ENCODE measurements around the gene CCL11. TPM values are rescaled to one million over a fixed set of nuclear protein-coding genes. Genes with fewer than 3 reads are reported as not detected.

The CCL11 gene
- total RNA-seq, 1 experiment from 2014 or later: not detected

DNA sequence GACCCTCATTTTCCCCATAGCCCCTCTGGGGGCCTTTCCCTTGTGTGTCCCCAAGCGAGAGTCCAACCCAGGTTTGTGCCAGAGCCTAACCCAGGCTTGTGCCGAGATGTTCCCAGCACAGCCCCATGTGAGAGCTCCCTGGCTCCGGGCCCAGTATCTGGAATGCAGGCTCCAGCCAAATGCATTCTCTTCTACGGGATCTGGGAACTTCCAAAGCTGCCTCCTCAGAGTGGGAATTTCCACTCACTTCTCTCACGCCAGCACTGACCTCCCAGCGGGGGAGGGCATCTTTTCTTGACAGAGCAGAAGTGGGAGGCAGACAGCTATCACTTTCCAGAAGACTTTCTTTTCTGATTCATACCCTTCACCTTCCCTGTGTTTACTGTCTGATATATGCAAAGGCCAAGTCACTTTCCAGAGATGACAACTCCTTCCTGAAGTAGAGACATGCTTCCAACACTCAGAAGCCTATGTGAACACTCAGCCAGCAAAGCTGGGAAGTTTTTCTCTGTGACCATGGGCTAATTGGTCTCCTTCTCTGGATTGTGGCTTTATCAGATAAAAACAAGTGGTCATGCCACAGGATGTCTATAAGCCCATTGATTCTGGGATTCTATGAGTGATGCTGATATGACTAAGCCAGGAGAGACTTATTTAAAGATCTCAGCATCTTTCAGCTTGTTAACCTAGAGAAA is 33.0 kb upstream of the CCL11 start:
- Mint-ChIP-seq H3K36me3 (no peaks in the 10 kb centered on the region), H3K4me1 (peaks cover 62% of the 10 kb centered on the region), H3K9me3 (no peaks in the 10 kb centered on the region), H3K27me3 (ENCODE audit: low read depth) (peaks cover 14% of the 10 kb centered on the region), H3K4me3 (no peak overlapping the region), H3K27ac (no peak overlapping the region)
- CTCF ChIA-PET: interaction anchor here (1.3 kb wide), 1 partner anchor 109 kb away, joined by 4 read pairs; no protein-coding TSS in a partner anchor
- POLR2A ChIA-PET: interaction anchor here (0.9 kb wide), 1 partner anchor 16 kb away, joined by 4 read pairs; no protein-coding TSS in a partner anchor
- DNase-seq (ENCODE audit: low spot score) (peak; percentile 23), ATAC-seq (no peak)
- no peak for TF ChIP-seq PRRX2 (CRISPR knock-in tag; IDR thresholded peaks at IDR 0.05)
- TF ChIP-seq ZNF396 (CRISPR knock-in tag; IDR thresholded peaks at IDR 0.05; ENCODE audit: borderline replicate concordance): no peak
- no peak for TF ChIP-seq GTF2I (CRISPR knock-in tag; conservative IDR thresholded peaks at IDR 0.05)
- TF ChIP-seq, protein P1, sequence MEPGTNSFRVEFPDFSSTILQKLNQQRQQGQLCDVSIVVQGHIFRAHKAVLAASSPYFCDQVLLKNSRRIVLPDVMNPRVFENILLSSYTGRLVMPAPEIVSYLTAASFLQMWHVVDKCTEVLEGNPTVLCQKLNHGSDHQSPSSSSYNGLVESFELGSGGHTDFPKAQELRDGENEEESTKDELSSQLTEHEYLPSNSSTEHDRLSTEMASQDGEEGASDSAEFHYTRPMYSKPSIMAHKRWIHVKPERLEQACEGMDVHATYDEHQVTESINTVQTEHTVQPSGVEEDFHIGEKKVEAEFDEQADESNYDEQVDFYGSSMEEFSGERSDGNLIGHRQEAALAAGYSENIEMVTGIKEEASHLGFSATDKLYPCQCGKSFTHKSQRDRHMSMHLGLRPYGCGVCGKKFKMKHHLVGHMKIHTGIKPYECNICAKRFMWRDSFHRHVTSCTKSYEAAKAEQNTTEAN (CRISPR knock-in tag; IDR thresholded peaks at IDR 0.05): no peak
- no peak for TF ChIP-seq ZNF138 (CRISPR knock-in tag; conservative IDR thresholded peaks at IDR 0.05)
- TF ChIP-seq, protein P2, sequence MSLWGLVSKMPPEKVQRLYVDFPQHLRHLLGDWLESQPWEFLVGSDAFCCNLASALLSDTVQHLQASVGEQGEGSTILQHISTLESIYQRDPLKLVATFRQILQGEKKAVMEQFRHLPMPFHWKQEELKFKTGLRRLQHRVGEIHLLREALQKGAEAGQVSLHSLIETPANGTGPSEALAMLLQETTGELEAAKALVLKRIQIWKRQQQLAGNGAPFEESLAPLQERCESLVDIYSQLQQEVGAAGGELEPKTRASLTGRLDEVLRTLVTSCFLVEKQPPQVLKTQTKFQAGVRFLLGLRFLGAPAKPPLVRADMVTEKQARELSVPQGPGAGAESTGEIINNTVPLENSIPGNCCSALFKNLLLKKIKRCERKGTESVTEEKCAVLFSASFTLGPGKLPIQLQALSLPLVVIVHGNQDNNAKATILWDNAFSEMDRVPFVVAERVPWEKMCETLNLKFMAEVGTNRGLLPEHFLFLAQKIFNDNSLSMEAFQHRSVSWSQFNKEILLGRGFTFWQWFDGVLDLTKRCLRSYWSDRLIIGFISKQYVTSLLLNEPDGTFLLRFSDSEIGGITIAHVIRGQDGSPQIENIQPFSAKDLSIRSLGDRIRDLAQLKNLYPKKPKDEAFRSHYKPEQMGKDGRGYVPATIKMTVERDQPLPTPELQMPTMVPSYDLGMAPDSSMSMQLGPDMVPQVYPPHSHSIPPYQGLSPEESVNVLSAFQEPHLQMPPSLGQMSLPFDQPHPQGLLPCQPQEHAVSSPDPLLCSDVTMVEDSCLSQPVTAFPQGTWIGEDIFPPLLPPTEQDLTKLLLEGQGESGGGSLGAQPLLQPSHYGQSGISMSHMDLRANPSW (CRISPR knock-in tag; conservative IDR thresholded peaks at IDR 0.05; ENCODE audit: low read depth): no peak
- no peak for TF ChIP-seq EMX1 (CRISPR knock-in tag; IDR thresholded peaks at IDR 0.05)
- TF ChIP-seq ZBTB21 (CRISPR knock-in tag; IDR thresholded peaks at IDR 0.05; ENCODE audit: borderline replicate concordance): no peak
- TF ChIP-seq, protein P3, sequence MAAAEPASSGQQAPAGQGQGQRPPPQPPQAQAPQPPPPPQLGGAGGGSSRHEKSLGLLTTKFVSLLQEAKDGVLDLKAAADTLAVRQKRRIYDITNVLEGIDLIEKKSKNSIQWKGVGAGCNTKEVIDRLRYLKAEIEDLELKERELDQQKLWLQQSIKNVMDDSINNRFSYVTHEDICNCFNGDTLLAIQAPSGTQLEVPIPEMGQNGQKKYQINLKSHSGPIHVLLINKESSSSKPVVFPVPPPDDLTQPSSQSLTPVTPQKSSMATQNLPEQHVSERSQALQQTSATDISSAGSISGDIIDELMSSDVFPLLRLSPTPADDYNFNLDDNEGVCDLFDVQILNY (CRISPR knock-in tag; IDR thresholded peaks at IDR 0.05): no peak
- TF ChIP-seq, protein P4, sequence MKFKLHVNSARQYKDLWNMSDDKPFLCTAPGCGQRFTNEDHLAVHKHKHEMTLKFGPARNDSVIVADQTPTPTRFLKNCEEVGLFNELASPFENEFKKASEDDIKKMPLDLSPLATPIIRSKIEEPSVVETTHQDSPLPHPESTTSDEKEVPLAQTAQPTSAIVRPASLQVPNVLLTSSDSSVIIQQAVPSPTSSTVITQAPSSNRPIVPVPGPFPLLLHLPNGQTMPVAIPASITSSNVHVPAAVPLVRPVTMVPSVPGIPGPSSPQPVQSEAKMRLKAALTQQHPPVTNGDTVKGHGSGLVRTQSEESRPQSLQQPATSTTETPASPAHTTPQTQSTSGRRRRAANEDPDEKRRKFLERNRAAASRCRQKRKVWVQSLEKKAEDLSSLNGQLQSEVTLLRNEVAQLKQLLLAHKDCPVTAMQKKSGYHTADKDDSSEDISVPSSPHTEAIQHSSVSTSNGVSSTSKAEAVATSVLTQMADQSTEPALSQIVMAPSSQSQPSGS (CRISPR knock-in tag; IDR thresholded peaks at IDR 0.05; ENCODE audit: borderline replicate concordance, low read depth): no peak
- TF ChIP-seq, protein P5, sequence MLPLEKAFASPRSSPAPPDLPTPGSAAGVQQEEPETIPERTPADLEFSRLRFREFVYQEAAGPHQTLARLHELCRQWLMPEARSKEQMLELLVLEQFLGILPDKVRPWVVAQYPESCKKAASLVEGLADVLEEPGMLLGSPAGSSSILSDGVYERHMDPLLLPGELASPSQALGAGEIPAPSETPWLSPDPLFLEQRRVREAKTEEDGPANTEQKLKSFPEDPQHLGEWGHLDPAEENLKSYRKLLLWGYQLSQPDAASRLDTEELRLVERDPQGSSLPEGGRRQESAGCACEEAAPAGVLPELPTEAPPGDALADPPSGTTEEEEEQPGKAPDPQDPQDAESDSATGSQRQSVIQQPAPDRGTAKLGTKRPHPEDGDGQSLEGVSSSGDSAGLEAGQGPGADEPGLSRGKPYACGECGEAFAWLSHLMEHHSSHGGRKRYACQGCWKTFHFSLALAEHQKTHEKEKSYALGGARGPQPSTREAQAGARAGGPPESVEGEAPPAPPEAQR (CRISPR knock-in tag; IDR thresholded peaks at IDR 0.05): no peak
- TF ChIP-seq MXD4 (CRISPR knock-in tag; IDR thresholded peaks at IDR 0.05; ENCODE audit: borderline replicate concordance): no peak
- TF ChIP-seq, protein P6, sequence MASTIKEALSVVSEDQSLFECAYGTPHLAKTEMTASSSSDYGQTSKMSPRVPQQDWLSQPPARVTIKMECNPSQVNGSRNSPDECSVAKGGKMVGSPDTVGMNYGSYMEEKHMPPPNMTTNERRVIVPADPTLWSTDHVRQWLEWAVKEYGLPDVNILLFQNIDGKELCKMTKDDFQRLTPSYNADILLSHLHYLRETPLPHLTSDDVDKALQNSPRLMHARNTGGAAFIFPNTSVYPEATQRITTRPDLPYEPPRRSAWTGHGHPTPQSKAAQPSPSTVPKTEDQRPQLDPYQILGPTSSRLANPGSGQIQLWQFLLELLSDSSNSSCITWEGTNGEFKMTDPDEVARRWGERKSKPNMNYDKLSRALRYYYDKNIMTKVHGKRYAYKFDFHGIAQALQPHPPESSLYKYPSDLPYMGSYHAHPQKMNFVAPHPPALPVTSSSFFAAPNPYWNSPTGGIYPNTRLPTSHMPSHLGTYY (CRISPR knock-in tag; IDR thresholded peaks at IDR 0.05): no peak
- TF ChIP-seq, protein P7, sequence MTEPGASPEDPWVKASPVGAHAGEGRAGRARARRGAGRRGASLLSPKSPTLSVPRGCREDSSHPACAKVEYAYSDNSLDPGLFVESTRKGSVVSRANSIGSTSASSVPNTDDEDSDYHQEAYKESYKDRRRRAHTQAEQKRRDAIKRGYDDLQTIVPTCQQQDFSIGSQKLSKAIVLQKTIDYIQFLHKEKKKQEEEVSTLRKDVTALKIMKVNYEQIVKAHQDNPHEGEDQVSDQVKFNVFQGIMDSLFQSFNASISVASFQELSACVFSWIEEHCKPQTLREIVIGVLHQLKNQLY (CRISPR knock-in tag; IDR thresholded peaks at IDR 0.05): no peak
- TF ChIP-seq, protein P8, sequence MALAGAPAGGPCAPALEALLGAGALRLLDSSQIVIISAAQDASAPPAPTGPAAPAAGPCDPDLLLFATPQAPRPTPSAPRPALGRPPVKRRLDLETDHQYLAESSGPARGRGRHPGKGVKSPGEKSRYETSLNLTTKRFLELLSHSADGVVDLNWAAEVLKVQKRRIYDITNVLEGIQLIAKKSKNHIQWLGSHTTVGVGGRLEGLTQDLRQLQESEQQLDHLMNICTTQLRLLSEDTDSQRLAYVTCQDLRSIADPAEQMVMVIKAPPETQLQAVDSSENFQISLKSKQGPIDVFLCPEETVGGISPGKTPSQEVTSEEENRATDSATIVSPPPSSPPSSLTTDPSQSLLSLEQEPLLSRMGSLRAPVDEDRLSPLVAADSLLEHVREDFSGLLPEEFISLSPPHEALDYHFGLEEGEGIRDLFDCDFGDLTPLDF (CRISPR knock-in tag; IDR thresholded peaks at IDR 0.05): no peak
- no peak for TF ChIP-seq ZNF416 (CRISPR knock-in tag; IDR thresholded peaks at IDR 0.05)
- no peak for TF ChIP-seq GABPB1 (CRISPR knock-in tag; IDR thresholded peaks at IDR 0.05)

Measured in WTC11 (cell line).